PC-9 (cell line): ENCODE results near the gene DDX10. TPM values are rescaled to one million over a fixed set of nuclear protein-coding genes. Genes with fewer than 3 reads are reported as not detected.

ENCODE experiments used
- BruUV-seq: library from RNA; stranded (reverse); fragments of 400-500 nt; replicated peaks from 2 replicates; lab custom pipeline; 2021; lab: Mats Ljungman, UMichigan
- CTCF ChIA-PET: fragments of 300-600 bp; sonication (Branson Sonifier 250); formaldehyde crosslinking; loops from one replicate; lab custom pipeline; 2022; ENCODE audit warnings: antibody characterized with exemption; lab: Charles Lee
- POLR2A ChIA-PET: fragments of 300-600 bp; sonication (Branson Sonifier 250); formaldehyde crosslinking; loops from one replicate; lab custom pipeline; 2022; ENCODE audit warnings: antibody characterized with exemption; ENCODE audit not compliant: unreplicated experiment; lab: Charles Lee
- DNase-seq, 2 experiments: peaks; one replicate each; pipeline versions ENCODE4 v3.0.0 to v3.0.0-alpha.2; 2015 to 2022; ENCODE audit warnings: mixed read lengths in 1 of 2
- H2AFZ ChIP-seq: fragments of 200-600 bp; sonication (generic); 2 replicates; pipeline ENCODE4 v1.8.1; 2017; ENCODE audit warnings: antibody characterized with exemption
- H3F3A ChIP-seq: fragments of 200-600 bp; sonication (generic); 2 replicates; pipeline ENCODE4 v1.8.1; 2017; ENCODE audit warnings: antibody characterized with exemption, mild to moderate bottlenecking, low read depth; ENCODE audit not compliant: insufficient read depth
- H3K27ac ChIP-seq: fragments of 200-600 bp; sonication (generic); 2 replicates; pipeline ENCODE4 v1.6.1; 2016; ENCODE audit warnings: mixed run types
- H3K27me3 ChIP-seq: fragments of 200-600 bp; sonication (generic); 2 replicates; pipeline ENCODE4 v1.6.1; 2016; ENCODE audit warnings: low read depth, mixed run types; ENCODE audit not compliant: insufficient read depth
- H3K36me3 ChIP-seq: fragments of 200-600 bp; sonication (generic); 2 replicates; pipeline ENCODE4 v1.6.1; 2016; ENCODE audit warnings: low read depth, mixed run types
- H3K4me1 ChIP-seq: fragments of 200-600 bp; sonication (generic); replicated peaks from 2 replicates; pipeline ENCODE4 v1.6.1; 2016; ENCODE audit warnings: mixed run types; ENCODE audit not compliant: insufficient read depth
- H3K4me2 ChIP-seq: fragments of 200-600 bp; sonication (generic); 2 replicates; pipeline ENCODE4 v1.6.1; 2017; ENCODE audit warnings: mixed run types
- H3K4me3 ChIP-seq: fragments of 200-600 bp; sonication (generic); 2 replicates; pipeline ENCODE4 v1.6.1; 2016; ENCODE audit warnings: mixed run types
- H3K79me2 ChIP-seq: fragments of 200-600 bp; sonication (generic); 2 replicates; pipeline ENCODE4 v1.6.1; 2017; ENCODE audit warnings: low read depth, mixed run types
- H3K9me2 ChIP-seq: fragments of 200-600 bp; sonication (generic); 2 replicates; pipeline ENCODE4 v1.8.1; 2017; ENCODE audit warnings: mild to moderate bottlenecking; ENCODE audit not compliant: insufficient read depth
- H3K9me3 ChIP-seq: fragments of 200-600 bp; sonication (generic); 2 replicates; pipeline ENCODE4 v1.8.1; 2016; ENCODE audit warnings: low read depth; ENCODE audit not compliant: insufficient read depth
- H4K20me1 ChIP-seq: fragments of 200-600 bp; sonication (generic); 2 replicates; pipeline ENCODE4 v1.8.1; 2017; ENCODE audit not compliant: insufficient read depth
- CTCF ChIP-seq: fragments of 200-600 bp; sonication (generic); conservative IDR thresholded peaks from 2 replicates; pipeline ENCODE4 v1.6.1; 2017; ENCODE audit warnings: mixed run types, antibody characterized with exemption, mild to moderate bottlenecking, moderate library complexity
- EZH2 ChIP-seq: fragments of 200-600 bp; sonication (generic); IDR thresholded peaks from 2 replicates; pipeline ENCODE4 v1.8.0; 2017; ENCODE audit warnings: antibody characterized with exemption, low read depth
- intact Hi-C: fragments of 100-400 bp; cut with micrococcal nuclease; formaldehyde crosslinking; loops from one replicate; pipeline ENCODE4 v1.10.0; 2022; ENCODE audit not compliant: unreplicated experiment
- total RNA-seq: library from RNA; stranded (reverse); gene quantifications from 2 replicates; pipeline ENCODE4 v1.2.3, GENCODE V29; 2021

DDX10 gene
- total RNA-seq, 1 experiment from 2014 or later, result 26.4 TPM

GRCh38 chr11:108906329-108906728 lies 241.5 kb downstream of the DDX10 start:
- peaks cover 43% of the 10 kb centered on the region for H3K4me1 ChIP-seq
- no peaks in the 10 kb centered on the region for H3K27me3 ChIP-seq
- peaks cover 7% of the 10 kb centered on the region; the same call in 1 of the 2 replicates for H3K9me3 ChIP-seq
- ChIA-PET POLR2A (no interaction called here), CTCF (no interaction called here)
- TF ChIP-seq CTCF, result no peak
- TF ChIP-seq EZH2, result no peak
- no peaks in the 10 kb centered on the region for H3K36me3 ChIP-seq
- peak overlapping the region; percentile 60 for H3K4me2 ChIP-seq
- no peaks in the 10 kb centered on the region for H4K20me1 ChIP-seq
- 0 out of 2 replicates have a peak, but pooled peaks cover 7% of the 10 kb centered on the region for H3K79me2 ChIP-seq
- no TSS peak for BruUV-seq
- DNase-seq, result peak in 1 of 2 experiments; percentile 95
- no peak overlapping the region for H2AFZ ChIP-seq
- H3K4me3 ChIP-seq, result peak overlapping the region; percentile 25; the same call in 1 of the 2 replicates
- H3K9me2 ChIP-seq, result no peaks in the 10 kb centered on the region
- peaks cover 29% of the 10 kb centered on the region for H3F3A ChIP-seq
- intact Hi-C loops, result no loop called here
- H3K27ac ChIP-seq, result peak overlapping the region; percentile 83

GRCh38 chr11:108906826-108907225 lies 242.0 kb downstream of the DDX10 start:
- H3K4me3 ChIP-seq, result peak overlapping the region; percentile 25; the same call in 1 of the 2 replicates
- H3K4me2 ChIP-seq, result peak overlapping the region; percentile 60
- H3K27me3 ChIP-seq, result no peaks in the 10 kb centered on the region
- H4K20me1 ChIP-seq, result no peaks in the 10 kb centered on the region
- peak overlapping the region; percentile 83 for H3K27ac ChIP-seq
- intact Hi-C loops, result no loop called here
- CTCF ChIA-PET, result no interaction called here
- no peak overlapping the region for H2AFZ ChIP-seq
- DNase-seq, result peak in 1 of 2 experiments; percentile 51
- BruUV-seq, result no TSS peak
- H3F3A ChIP-seq, result peaks cover 29% of the 10 kb centered on the region
- H3K4me1 ChIP-seq, result peaks cover 43% of the 10 kb centered on the region
- 0 out of 2 replicates have a peak, but pooled peaks cover 7% of the 10 kb centered on the region for H3K79me2 ChIP-seq
- POLR2A ChIA-PET, result no interaction called here
- peaks cover 2% of the 10 kb centered on the region; the same call in 1 of the 2 replicates for H3K9me2 ChIP-seq
- H3K9me3 ChIP-seq, result peaks cover 7% of the 10 kb centered on the region; the same call in 1 of the 2 replicates
- H3K36me3 ChIP-seq, result no peaks in the 10 kb centered on the region
- TF ChIP-seq EZH2 (no peak), CTCF (no peak)

- no peak overlapping the region for H3K27ac ChIP-seq
- POLR2A ChIA-PET, result no interaction called here
- H3K79me2 ChIP-seq, result 0 out of 2 replicates have a peak, but pooled peaks cover 7% of the 10 kb centered on the region
- TF ChIP-seq CTCF (no peak), EZH2 (no peak)
- no peak overlapping the region for H3K4me3 ChIP-seq
- no TSS peak for BruUV-seq
- CTCF ChIA-PET, result no interaction called here
- no peaks in the 10 kb centered on the region for H3K27me3 ChIP-seq
- DNase-seq, result no peak
- peaks cover 42% of the 10 kb centered on the region for H3K4me1 ChIP-seq
- peaks cover 3% of the 10 kb centered on the region; the same call in 1 of the 2 replicates for H3K9me2 ChIP-seq
- intact Hi-C loops, result no loop called here
- no peaks in the 10 kb centered on the region for H3K36me3 ChIP-seq
- H2AFZ ChIP-seq, result no peak overlapping the region
- peaks cover 1% of the 10 kb centered on the region; the same call in 1 of the 2 replicates for H3K9me3 ChIP-seq
- peaks cover 29% of the 10 kb centered on the region for H3F3A ChIP-seq
- H4K20me1 ChIP-seq, result no peaks in the 10 kb centered on the region
- no peak overlapping the region for H3K4me2 ChIP-seq
These were observed 244.2 kb downstream of the DDX10 start for GRCh38 chr11:108909041-108909440.
